HL-60/S4 treated with retinoic acid at 250 ng/mL for 4 days and 3 days (cell line): Measurements from ENCODE around the gene LPCAT1.

Source experiments
- in situ Hi-C: fragments of 300-500 bp; cut with MboI; formaldehyde crosslinking; loops from 2 replicates; pipeline ENCODE4 v1.7.0; 2022; ENCODE audit warnings: low sequenced_read_pairs

LPCAT1 gene

DNA sequence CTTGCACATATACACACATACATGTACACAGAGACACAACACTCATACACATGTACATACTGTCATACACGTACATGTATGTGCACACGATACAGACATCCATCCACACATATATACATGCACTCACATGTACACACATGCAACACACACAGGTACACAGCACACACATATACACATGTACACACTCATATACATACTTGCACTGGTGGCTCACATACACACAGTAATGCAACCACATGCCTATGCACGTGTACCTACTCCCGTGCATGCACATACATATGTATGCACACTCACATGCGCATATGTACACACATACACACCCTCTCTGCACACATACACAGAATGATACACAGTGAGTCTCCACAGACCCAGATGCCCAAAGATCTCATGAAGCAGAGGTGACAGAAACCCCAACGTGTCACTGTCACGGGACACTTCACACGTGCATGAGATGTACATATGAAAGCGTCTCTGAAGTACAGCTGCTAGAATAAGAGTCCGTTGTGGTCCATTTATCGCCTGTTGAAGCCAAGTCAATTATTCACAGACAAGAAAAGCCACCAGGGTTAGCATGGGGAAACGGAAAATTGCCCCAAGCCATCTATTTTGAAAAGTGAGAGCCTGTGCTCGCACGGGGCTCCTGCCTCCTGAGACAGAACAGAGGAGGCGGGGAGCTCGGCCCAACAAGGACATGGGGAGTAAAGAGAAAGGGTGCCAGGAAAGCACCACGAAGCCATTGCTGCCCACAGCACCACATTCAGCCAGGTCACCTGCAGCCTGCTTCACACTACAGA is 24.9 kb downstream of the LPCAT1 start:
- in situ Hi-C loops: no loop called here

GRCh38 chr5:1497795-1498622 is 25.8 kb downstream of the LPCAT1 start:
- in situ Hi-C loops: no loop called here

DNA sequence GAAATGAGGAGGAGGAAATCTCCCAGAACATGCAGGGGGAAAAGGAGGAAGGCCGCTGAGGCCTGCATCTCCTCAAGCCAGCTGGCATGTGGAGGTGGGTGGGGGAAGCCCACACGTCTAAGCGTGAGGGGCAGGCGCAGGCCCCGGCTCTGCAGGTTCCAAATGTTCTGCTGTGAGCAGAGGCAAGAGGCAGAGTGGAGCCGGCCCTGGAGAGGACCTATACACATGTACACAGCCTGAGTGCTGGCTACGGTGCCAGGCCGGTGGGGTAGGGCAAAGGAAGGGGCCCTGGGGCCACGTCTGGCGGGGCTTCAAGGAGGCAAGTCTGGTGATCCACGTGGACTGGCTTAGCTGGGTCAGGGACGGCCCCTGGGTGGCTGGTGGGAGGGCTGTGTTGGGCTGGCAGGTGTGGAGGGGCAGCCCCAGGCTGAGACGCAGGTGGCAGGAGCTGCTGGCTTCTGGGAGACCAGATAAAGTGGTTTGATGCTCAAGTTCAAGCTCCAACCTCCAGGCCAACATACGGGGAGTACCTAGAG is 26.4 kb downstream of the LPCAT1 start:
- in situ Hi-C loops: no loop called here

- in situ Hi-C loops: no loop called here
These were observed 28.2 kb downstream of the LPCAT1 start for GRCh38 chr5:1495525-1495897.

DNA sequence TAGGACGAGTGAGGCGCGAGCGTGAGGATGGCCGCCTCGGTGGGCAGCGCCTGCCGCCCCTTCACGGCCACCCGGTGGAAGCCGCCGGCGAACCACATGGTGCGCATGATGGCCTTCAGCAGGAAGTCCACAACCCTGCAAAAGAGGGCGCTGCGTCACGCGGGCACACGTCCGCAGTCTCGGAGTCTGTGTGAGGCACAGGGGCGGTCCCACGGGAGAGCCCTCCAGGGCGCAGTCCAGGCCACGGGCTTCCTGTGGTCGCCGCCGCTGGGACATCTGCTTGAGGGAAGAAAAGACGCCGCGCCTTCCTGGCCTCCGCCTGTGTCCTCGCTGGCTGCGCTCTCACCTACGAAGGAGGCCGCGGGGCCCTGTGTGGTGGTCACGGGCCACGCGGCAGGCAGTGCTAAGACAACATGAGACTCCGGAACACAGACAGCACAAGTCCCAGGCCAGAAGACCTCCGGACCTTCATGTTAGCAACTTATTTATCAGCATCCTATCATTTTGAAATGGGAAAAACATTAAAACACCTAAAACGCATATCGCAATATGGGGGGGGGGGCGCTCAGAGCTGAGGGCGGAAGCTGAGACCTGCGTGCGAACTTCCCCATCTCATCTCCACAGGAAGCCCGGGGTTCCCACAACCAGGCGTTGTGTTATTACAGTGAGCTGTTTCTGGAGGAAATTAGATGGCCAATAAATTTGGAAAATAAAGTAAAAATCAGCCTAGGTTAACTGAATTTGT is 28.8 kb downstream of the LPCAT1 start:
- in situ Hi-C loops: no loop called here

DNA sequence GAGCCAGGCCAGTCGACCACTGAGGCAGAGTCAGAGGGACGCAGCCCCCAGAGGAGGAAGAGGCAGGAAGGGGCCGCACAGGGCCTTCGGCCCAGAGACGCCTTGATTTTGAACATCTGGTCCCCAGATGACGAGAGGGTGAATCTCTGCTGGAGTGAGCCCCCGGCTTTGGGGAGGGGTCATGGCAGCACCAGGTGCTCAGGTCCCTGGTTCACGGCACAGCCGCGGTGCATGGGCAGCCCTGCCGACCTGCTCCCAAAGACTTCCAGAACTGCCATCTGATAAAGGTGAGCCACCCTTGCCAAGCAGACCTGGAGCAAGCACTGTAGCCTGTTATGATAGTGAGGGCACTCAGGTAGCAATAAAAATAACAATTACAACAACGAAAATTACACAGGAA is 29.8 kb downstream of the LPCAT1 start:
- in situ Hi-C loops: no loop called here

DNA sequence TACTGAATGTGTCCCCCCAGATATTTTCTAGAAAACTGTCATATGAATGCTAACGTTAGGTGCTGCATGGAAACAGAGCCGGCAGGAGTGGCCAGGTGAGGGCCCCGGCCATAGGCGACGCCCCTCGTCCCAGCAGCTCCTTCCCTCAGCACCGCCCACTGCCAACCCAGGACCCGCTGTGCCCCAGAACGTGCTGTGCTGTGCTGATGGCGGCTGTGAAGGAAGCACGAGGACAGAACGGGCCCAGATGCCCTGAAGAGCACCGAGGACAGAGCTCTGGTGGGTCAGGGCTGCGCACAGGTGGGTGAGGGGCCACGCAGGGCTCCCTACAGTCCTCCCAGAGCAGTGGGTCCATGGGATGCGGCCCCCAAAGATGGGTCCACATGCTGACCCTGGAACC is 30.3 kb downstream of the LPCAT1 start:
- in situ Hi-C loops: no loop called here

DNA sequence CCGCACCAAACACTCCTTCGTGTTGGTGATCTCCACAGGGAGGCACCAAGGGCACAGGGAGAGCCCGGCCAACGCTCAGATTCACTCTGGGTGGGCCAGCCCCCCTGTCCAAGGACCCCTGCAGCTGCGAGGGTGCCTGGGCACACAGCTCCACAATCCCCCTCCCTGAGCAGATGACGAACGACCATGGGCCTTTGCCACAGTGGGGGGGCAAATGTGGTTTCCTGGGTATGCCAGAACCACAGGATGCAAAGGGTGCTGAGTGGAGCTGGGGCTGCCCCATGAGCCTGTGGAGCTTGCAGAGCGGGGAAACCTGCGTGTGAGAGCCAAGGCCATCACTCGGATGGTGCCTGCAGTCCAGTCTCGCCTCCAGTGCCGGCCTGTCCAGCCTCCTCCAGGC is 31.0 kb downstream of the LPCAT1 start:
- in situ Hi-C loops: no loop called here

DNA sequence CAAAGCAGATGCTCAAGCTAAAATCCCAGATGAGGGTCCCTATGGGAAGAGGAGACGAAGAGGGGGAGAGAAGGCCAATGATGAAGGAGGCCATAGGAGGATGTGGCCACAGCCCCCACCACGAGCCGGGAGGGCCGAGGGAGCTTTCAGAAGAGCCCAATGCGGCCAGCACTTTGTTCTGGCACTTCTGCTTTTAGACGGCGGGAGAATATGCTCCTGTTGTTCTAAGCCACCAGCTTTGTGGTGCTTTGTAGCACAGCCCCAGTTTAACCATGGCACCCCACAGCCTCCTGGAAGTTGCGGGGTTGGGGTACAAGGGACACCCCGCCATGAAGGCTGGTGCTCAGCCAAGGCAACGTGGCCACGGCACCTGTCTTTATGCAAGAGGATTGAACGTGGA is 33.4 kb downstream of the LPCAT1 start:
- in situ Hi-C loops: no loop called here

GRCh38 chr5:1489754-1490153 is 34.0 kb downstream of the LPCAT1 start:
- in situ Hi-C loops: no loop called here

- in situ Hi-C loops: no loop called here
These were observed 34.7 kb downstream of the LPCAT1 start for GRCh38 chr5:1488882-1489680.

- in situ Hi-C loops: no loop called here
These were observed 36.5 kb downstream of the LPCAT1 start for GRCh38 chr5:1487079-1487764.

GRCh38 chr5:1486271-1486670 is 37.5 kb downstream of the LPCAT1 start:
- in situ Hi-C loops: no loop called here

- in situ Hi-C loops: no loop called here
These were observed 38.1 kb downstream of the LPCAT1 start for GRCh38 chr5:1485579-1486118.

- in situ Hi-C loops: no loop called here
These were observed 38.8 kb downstream of the LPCAT1 start for GRCh38 chr5:1484730-1485578.

GRCh38 chr5:1483856-1484729 is 39.7 kb downstream of the LPCAT1 start:
- in situ Hi-C loops: no loop called here

GRCh38 chr5:1483064-1483463 is 40.7 kb downstream of the LPCAT1 start:
- in situ Hi-C loops: no loop called here

DNA sequence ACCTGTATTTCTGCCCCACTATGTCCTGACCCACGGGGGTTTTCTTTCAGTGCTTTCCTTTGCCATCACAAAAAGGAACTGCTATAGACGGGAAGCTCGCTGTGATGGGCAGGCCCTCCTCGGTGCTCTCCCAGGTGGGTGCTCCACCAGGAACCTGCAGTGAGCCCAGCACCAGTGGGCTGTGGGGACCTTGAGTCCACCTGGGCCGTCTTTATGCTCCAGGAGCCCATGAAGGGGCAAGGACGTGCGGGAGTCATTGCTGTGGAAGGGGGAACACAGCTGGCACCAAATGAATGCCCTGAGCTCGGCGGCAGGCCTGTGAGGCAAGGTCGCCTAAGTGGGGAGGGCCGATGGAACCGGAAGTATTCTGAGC is 41.8 kb downstream of the LPCAT1 start:
- in situ Hi-C loops: no loop called here
